ENCODE results near the gene CPAMD8. TPM values are rescaled to one million over a fixed set of nuclear protein-coding genes. Genes with fewer than 3 reads are reported as not detected.

CPAMD8 gene
- total and polyA plus RNA-seq, 9 of the 15 experiments (the other 6 are each of a cell fraction or from before 2014, with no cell fraction given), result 0.20 to 2.1 (median 1.3) TPM

DNA sequence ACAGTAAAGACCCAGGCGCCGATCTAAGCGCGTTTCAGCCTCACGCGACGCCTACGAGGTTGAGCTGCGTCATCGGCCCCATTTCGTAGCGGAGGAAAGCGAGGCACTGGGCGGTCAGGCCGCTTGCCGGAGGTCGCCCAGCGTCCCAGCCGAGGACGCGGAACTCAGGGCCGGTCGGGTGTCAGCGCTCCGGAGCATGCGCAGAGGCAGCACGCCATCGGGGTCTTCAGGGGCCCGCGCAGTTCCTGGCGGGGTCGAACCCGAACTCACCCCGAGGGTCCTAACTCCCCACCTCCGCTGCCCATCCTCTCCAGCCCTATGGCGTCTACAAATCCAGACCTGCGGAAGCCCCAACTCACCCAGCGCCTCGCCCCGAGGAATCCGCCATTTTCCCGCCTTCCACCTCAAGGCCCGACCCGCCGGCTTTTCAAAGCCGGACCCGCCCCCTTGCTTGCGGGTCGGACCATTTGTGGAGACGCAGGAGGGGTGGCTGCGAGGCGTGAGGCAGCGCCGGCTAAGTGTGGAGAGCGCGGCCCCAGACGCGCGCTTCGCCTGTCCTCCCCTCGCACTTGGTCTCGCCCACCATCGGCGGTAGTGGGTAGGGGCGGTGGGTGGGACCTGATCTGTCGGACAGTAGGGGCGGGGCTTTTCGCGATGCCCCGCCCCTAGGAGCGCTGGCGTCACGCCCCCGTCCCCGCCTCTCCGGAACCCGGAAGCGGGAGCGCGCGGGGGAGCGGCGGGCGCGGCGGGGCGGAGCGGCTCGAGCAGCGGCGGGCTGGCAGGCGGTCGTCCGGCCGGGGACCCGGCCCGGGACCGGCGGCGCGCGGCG is 48.6 kb upstream of the CPAMD8 start, which contains the start of the genes HAUS8 and MYO9B (continued):
- TF ChIP-seq E2F8 (IDR thresholded peaks at IDR 0.05; ENCODE audit: low read depth, partially characterized antibody), result peak; percentile 96
- peak; percentile 82 for TF ChIP-seq ZFX (CRISPR knock-in tag; IDR thresholded peaks at IDR 0.05)
- TF ChIP-seq MTF1 (CRISPR knock-in tag; IDR thresholded peaks at IDR 0.05; ENCODE audit: borderline replicate concordance), result no peak
- TF ChIP-seq CBX8 (IDR thresholded peaks at IDR 0.05; ENCODE audit: borderline replicate concordance, extremely low read depth, low read depth, low read length, poor library complexity, severe bottlenecking), result no peak
- peak; percentile 51; the same call in 1 of the 2 replicates for TF ChIP-seq NFE2 (IDR thresholded peaks at IDR 0.05; ENCODE audit: low read depth)
- no peak for TF ChIP-seq KHSRP (IDR thresholded peaks at IDR 0.05)
- TF ChIP-seq ZNF384 (IDR thresholded peaks at IDR 0.05; ENCODE audit: low read depth, low read length), result 0 out of 2 replicates have a peak, but pooled peaks have one; percentile 5
- TF ChIP-seq ZBTB12 (CRISPR knock-in tag; IDR thresholded peaks at IDR 0.05), result peak; percentile 33; the same call in 1 of the 2 replicates
- peak; percentile 12 for TF ChIP-seq CBX1 (IDR thresholded peaks at IDR 0.05; ENCODE audit: low read depth)
- TF ChIP-seq ZSCAN32 (CRISPR knock-in tag; IDR thresholded peaks at IDR 0.05), result 0 out of 2 replicates have a peak, but pooled peaks have one; percentile 18
- TF ChIP-seq NFRKB (IDR thresholded peaks at IDR 0.05; ENCODE audit: low read depth), result peak; percentile 93
- TF ChIP-seq CCAR2 (IDR thresholded peaks at IDR 0.05; ENCODE audit: low read depth, low read length), result no peak
- TF ChIP-seq ZNF24 (IDR thresholded peaks at IDR 0.05), result no peak
- TF ChIP-seq FOXP1 (CRISPR knock-in tag; IDR thresholded peaks at IDR 0.05), result peak; percentile 66; the same call in 1 of the 2 replicates
- TF ChIP-seq SMARCB1 (IDR thresholded peaks at IDR 0.05; ENCODE audit: insufficient read length, low read depth), result no peak
- TF ChIP-seq CC2D1A (IDR thresholded peaks at IDR 0.05), result no peak
- TF ChIP-seq ERF (CRISPR knock-in tag; IDR thresholded peaks at IDR 0.05), result peak; percentile 80
- TF ChIP-seq ARID3A (IDR thresholded peaks at IDR 0.05; ENCODE audit: borderline replicate concordance, low read depth, low read length), result peak; percentile 40; the same call in 1 of the 2 replicates
- no peak for TF ChIP-seq SETDB1 (IDR thresholded peaks at IDR 0.05; ENCODE audit: low read length)
- TF ChIP-seq WHSC1 (IDR thresholded peaks at IDR 0.05; ENCODE audit: low read length), result no peak
- peak in 1 of 2 experiments; percentile 45; a peak in 1 of 4 replicates for TF ChIP-seq MLLT1 (IDR thresholded peaks at IDR 0.05)
- peak; percentile 81; the same call in 1 of the 2 replicates for TF ChIP-seq PHF8 (IDR thresholded peaks at IDR 0.05; ENCODE audit: borderline replicate concordance, low read length)
